Parathyroid adenoma (tissue), 2 donors: ENCODE data around the gene IFNA8.

Experiments
- H2AFZ ChIP-seq: fragments of 300-600 bp; sonication (generic); one replicate; pipeline ENCODE4 v1.7.0; 2017; ENCODE audit warnings: antibody characterized with exemption, mild to moderate bottlenecking
- H3K27ac ChIP-seq: fragments of 300-600 bp; sonication (generic); one replicate; pipeline ENCODE4 v1.7.0; 2017
- H3K27me3 ChIP-seq: fragments of 300-600 bp; sonication (generic); one replicate; pipeline ENCODE4 v1.7.0; 2017; ENCODE audit warnings: low read length; ENCODE audit not compliant: control insufficient read depth, insufficient read depth
- H3K36me3 ChIP-seq: fragments of 300-600 bp; sonication (generic); one replicate; pipeline ENCODE4 v1.7.0; 2017; ENCODE audit warnings: low read length; ENCODE audit not compliant: control insufficient read depth, insufficient read depth
- H3K4me1 ChIP-seq: fragments of 300-600 bp; sonication (generic); one replicate; pipeline ENCODE4 v1.7.0; 2017; ENCODE audit warnings: control low read depth
- H3K4me2 ChIP-seq: fragments of 300-600 bp; sonication (generic); one replicate; pipeline ENCODE4 v1.7.0; 2017; ENCODE audit warnings: low read length
- H3K4me3 ChIP-seq: fragments of 300-600 bp; sonication (generic); one replicate; pipeline ENCODE4 v1.7.0; 2017; ENCODE audit warnings: low read depth, low read length
- H3K79me2 ChIP-seq: fragments of 300-600 bp; sonication (generic); one replicate; pipeline ENCODE4 v1.7.0; 2017; ENCODE audit warnings: control low read depth
- H3K9ac ChIP-seq: fragments of 300-600 bp; sonication (generic); one replicate; pipeline ENCODE4 v1.7.0; 2017; ENCODE audit warnings: mild to moderate bottlenecking
- H3K9me3 ChIP-seq: fragments of 300-600 bp; sonication (generic); one replicate; pipeline ENCODE4 v1.7.0; 2017; ENCODE audit warnings: low read length; ENCODE audit not compliant: control insufficient read depth
- CTCF ChIP-seq: fragments of 300-600 bp; sonication (generic); IDR thresholded peaks from one replicate; pipeline ENCODE4 v1.7.0; 2017; ENCODE audit warnings: antibody characterized with exemption, mild to moderate bottlenecking
- donor health status: primary hyperparathyroidism.

IFNA8 gene

GRCh38 chr9:21395778-21396717, 12.9 kb upstream of the IFNA8 start:
- peak overlapping the region; percentile 54 for H2AFZ ChIP-seq
- TF ChIP-seq CTCF, result peak; percentile 52

DNA sequence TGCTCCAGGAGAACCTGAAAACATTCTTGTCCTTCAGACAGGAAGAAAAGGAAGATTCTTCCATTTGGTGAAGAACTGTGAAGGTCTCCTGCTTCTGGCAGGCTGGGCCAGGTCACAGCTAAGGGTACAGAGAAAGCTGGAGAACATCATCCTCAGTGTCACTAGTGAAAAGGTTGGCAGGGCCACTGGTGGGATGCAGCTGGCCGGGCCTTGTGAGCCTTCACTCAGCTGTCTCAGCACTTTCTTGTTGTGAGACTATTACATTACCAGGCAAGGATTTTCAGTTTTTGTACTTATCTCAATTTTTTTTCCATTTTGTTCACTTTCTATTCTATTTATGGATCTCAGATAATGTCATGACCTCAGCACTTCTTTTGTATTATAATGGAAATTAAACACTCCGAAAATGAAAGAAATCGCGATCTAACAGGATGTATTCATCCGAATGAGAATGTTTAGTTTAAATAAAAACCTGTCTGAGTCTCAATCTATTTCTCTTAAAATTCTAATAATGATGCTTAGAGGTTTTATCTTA, 9.9 kb upstream of the IFNA8 start:
- no peaks in the 10 kb centered on the region for H3K79me2 ChIP-seq
- H3K27me3 ChIP-seq, result peaks cover 3% of the 10 kb centered on the region

More at GRCh38 chr9:21395778-21396717, 12.9 kb upstream of the IFNA8 start:
- H3K79me2 ChIP-seq, result no peaks in the 10 kb centered on the region
- H3K4me2 ChIP-seq, result peak overlapping the region; percentile 60
- peaks cover 3% of the 10 kb centered on the region for H3K27me3 ChIP-seq
- H3K27ac ChIP-seq, result no peak overlapping the region
- H3K4me1 ChIP-seq, result no peaks in the 10 kb centered on the region
- H3K36me3 ChIP-seq, result no peaks in the 10 kb centered on the region
- H3K9ac ChIP-seq, result no peak overlapping the region
- no peaks in the 10 kb centered on the region for H3K9me3 ChIP-seq
- peak overlapping the region; percentile 35 for H3K4me3 ChIP-seq

GRCh38 chr9:21399956-21400355, 9.0 kb upstream of the IFNA8 start:
- no peak for TF ChIP-seq CTCF
- Histone ChIP-seq H2AFZ (no peak overlapping the region), H3K4me1 (no peaks in the 10 kb centered on the region), H3K27me3 (peaks cover 3% of the 10 kb centered on the region), H3K27ac (no peak overlapping the region), H3K4me2 (no peak overlapping the region), H3K9me3 (no peaks in the 10 kb centered on the region), H3K36me3 (no peaks in the 10 kb centered on the region), H3K79me2 (no peaks in the 10 kb centered on the region), H3K4me3 (no peak overlapping the region), H3K9ac (no peak overlapping the region)

More for the DNA sequence above, 9.9 kb upstream of the IFNA8 start:
- H3K9me3 ChIP-seq, result no peaks in the 10 kb centered on the region
- H3K9ac ChIP-seq, result no peak overlapping the region
- no peaks in the 10 kb centered on the region for H3K4me1 ChIP-seq
- TF ChIP-seq CTCF, result no peak
- no peak overlapping the region for H3K27ac ChIP-seq
- H2AFZ ChIP-seq, result no peak overlapping the region
- no peaks in the 10 kb centered on the region for H3K36me3 ChIP-seq
- H3K4me2 ChIP-seq, result no peak overlapping the region
- H3K4me3 ChIP-seq, result no peak overlapping the region

- Histone ChIP-seq H3K36me3 (no peaks in the 10 kb centered on the region), H3K27ac (no peak overlapping the region), H3K27me3 (peaks cover 3% of the 10 kb centered on the region), H3K9ac (no peak overlapping the region), H3K4me2 (peak overlapping the region; percentile 21), H3K79me2 (no peaks in the 10 kb centered on the region), H3K4me3 (no peak overlapping the region), H3K9me3 (no peaks in the 10 kb centered on the region), H3K4me1 (no peaks in the 10 kb centered on the region), H2AFZ (no peak overlapping the region)
- no peak for TF ChIP-seq CTCF
Observed at GRCh38 chr9:21402386-21403251, 6.3 kb upstream of the IFNA8 start.
